ENCODE results near the gene C12orf75. TPM values are rescaled to one million over a fixed set of nuclear protein-coding genes. Genes with fewer than 3 reads are reported as not detected.

The C12orf75 gene
- total RNA-seq, result 12.9 and 131 TPM in 2 replicates

GRCh38 chr12:105330283-105330930 lies at the start of gene C12orf75:
Gene C12orf75 (plus strand): TSS chr12:105330691. CDS start chr12:105330892, 201 bp downstream.

Other genes with a start within 250 kb of the C12orf75 start
- 35.3 and 39.6 TPM in 2 replicates for gene ALDH1L2, start 246.2 kb upstream of the C12orf75 start, total RNA-seq
- 28.8 and 29.8 TPM in 2 replicates for gene WASHC4, start 223.0 kb upstream of the C12orf75 start, total RNA-seq
- 14.9 and 19.0 TPM in 2 replicates for gene APPL2, start 94.5 kb upstream of the C12orf75 start, total RNA-seq

Measured in epithelial cell of alveolus of lung (primary cell).